ENCODE measurements around the gene TESPA1.
"Not testable (repeated sequence)": the region's sequence is repeated elsewhere in the genome, so short reads cannot be mapped to it uniquely, and the experiment has no call there.

TESPA1 gene

DNA sequence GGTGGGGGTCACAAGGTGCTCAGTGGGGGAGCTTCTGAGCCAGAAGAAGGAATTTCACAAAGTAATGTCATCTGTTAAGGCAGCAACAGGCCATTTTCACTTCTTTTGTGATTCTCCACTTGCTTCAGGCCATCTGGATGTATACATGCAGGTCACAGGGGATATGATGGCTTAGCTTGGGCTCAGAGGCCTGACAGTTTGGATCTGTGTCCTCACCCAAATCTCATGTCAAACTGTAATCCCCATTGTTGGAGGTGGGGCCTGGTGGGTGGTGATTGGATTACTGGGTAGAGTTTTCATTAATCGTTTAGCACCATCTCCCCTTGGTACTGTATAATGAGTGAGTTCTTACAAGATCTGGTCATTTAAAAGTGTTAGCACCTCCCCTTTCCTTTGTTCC lies 36.4 kb downstream of the TESPA1 start:
- DNase-seq (ENCODE audit: low read depth in 2 of 2): no peak

DNA sequence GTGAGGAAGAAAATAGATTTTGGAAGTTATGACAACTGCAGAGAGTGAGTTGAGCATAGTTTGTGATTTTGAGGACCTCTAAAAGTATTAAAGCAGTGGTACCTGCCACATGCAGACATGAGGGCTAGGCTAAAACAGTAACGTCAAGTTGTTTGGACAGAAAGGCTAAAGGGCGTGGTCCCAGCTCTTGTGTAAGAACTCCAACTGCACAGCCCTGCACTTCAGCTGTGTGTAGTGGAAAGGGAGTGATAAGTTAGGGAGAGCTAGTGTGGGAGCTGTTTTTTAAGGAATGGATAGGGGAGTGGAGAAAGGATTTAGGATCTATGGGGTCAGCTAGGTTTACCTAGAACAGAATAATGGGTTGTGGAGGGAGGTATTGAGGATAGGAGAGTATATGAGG lies 39.5 kb downstream of the TESPA1 start:
- DNase-seq (ENCODE audit: low read depth in 2 of 2): no peak

- not testable (repeated sequence) for DNase-seq (ENCODE audit: low read depth in 2 of 2)
These were observed 41.3 kb downstream of the TESPA1 start for GRCh38 chr12:54943292-54943691.

- no peak for DNase-seq (ENCODE audit: low read depth in 2 of 2)
These were observed 42.9 kb downstream of the TESPA1 start for GRCh38 chr12:54941659-54942058.

DNA sequence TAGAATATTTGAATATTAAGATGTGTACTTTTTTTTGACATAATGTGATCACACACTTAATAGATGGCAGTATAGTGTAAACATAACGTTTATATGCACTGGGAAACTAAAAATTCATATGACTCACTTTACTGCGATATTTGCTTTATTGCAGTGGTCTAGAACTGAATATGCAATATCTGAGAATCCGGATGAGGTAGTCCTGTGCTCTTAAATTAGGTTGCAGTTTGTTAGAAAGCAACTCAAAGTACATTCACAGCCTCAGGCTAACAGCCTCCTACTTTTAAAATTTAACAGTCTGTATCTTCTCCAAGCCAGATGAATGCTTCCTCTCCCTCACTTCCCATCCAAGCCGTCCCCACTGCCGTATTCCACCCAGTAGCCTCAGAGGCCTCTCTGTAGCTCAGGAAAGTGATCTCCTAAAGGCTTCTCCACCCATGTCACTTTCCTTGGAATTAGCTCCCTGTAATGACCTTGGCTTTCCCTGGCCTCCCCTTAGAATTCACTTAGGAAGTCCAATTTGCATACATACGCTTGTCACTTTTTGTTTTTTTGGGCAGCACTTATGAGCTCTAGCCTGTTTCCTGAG lies 43.7 kb downstream of the TESPA1 start:
- no peak for DNase-seq (ENCODE audit: low read depth in 2 of 2)

DNA sequence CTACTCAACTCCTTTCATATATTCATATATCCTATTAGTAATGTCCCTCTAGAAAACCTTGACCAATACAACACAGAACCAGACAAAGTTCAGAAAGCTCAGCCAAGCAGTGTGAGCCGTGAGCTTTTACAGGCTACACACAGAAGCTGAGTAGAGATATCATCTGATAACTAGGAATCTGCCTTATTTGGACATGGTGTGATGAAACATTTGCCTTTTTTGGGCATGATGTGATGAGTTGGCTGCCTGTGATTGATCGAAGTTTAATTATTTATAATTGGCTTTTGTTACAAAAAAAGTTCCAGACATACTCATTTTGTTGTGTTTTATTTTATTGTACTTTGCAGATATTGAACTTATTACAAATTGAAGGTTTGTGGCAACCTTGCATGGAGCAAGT lies 46.6 kb downstream of the TESPA1 start:
- DNase-seq (ENCODE audit: low read depth in 2 of 2): no peak

- no peak for DNase-seq (ENCODE audit: low read depth in 2 of 2)
These were observed 47.2 kb downstream of the TESPA1 start for GRCh38 chr12:54937376-54937775.

DNA sequence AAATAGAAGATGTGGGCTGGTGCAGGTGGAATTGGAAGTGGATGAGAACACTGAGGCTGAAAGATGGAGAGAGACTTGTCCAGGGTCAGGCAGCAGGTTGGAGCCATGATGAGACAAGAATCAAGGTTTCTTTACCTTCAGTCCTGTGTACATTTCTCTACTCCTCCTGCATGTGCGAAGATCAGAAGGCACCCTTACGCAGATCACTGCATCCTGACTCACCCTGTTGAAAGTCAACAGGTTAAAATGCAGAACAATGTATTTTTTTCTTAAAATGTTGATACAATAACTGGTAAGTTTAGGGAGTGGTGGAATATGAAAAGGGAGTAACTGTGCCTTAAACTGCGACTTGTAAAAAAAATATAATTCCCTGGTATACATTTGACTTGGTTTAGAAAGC lies 47.8 kb downstream of the TESPA1 start:
- DNase-seq (ENCODE audit: low read depth in 2 of 2): no peak

DNA sequence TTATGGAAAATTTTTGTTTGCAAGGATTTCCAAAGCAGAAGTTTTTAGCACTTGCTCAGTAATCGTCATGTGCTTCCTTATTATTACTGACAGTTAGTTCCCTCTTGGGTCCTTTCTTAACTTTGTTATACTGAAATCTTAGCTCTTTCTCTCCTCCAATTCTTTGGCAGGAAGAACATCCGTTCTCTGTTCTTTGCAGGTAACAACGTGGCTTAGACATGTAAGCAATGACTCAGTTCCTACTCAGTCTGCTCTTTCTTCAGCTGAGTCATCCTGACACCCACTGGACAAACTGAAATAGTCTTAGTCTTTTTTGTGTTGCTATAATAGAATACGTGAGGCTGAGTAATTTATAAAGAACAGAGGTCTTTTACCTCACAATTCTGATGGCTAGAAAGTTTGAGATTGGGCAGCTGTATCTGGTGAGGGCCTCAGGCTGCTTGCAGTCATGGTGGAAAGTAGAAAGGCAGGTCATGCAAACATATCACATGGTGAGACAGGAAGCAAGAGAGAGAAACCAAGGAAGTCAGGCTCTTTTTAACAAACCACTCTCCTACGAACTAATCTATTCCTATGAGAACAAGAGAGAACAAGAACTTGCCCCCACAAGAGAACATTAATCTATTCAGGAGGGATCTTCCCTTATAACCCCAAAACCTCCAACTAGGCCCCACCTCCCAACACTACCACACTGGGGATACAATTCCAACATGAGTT lies 49.2 kb downstream of the TESPA1 start:
- peak; percentile 17 to 37 for DNase-seq (ENCODE audit: low read depth in 2 of 2)

- DNase-seq (ENCODE audit: low read depth in 2 of 2): no peak
These were observed 50.1 kb downstream of the TESPA1 start for GRCh38 chr12:54934419-54934818.

DNA sequence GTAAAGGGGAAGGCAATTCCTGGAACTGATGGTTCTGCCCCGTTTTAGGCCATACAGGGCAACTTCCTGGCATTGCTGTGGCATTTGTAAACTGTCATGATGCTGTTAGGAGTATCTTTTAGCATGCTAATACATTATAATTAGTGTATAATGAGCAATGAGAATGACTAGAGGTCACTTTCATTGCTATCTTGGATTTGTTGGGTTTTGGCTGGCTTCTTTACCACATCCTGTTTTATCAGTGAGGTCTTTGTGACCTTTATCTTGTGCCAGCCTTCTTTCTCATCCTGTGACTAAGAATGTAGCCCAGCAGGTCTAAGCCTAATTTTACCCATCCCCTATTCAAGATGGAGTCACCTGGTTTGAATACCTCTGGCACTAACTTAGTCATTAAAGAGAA lies 51.2 kb downstream of the TESPA1 start:
- DNase-seq (ENCODE audit: low read depth in 2 of 2): no peak

- DNase-seq (ENCODE audit: low read depth in 2 of 2): no peak
These were observed 51.9 kb downstream of the TESPA1 start for GRCh38 chr12:54932691-54933090.

DNA sequence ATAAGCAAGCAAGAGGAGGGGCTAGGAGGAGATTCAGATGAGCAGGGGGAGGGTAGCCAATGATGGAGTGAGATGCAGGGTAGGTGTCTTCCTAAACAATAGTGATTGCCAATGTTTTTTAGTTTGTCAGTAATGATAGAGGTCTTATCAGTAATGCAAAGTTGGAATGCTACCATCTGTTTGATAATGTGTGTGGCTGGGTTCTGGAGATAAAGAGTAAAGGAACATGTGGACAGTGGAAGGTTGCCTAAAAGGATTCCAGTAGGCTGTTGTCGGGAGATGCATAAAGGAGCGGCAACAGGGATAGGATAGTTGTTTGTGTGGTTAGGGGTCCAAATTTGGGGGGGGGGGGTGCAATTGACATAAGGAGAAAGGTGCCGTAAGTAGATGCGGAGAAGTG lies 52.5 kb downstream of the TESPA1 start:
- no peak for DNase-seq (ENCODE audit: low read depth in 2 of 2)

- DNase-seq (ENCODE audit: low read depth in 2 of 2): no peak
These were observed 54.6 kb downstream of the TESPA1 start for GRCh38 chr12:54929998-54930397.

DNA sequence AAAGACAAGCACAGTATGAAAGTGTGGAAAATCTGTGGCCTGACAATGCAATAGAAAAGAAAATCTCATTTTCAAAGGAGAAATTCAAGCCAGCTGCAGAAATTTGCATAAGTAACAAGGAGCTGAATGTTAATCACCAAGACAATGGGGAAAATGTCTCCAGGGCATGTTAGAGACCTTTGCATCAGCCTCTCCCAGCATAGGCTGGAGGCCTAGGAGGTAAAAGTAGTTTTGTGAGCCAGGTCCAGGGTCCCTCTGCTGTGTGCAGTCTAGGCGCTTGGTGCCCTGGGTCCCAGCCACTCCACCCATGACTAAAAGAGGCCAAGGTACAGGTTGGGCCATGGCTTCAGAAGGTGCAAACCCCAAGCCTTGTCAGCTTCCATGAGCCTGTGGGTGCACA lies 58.3 kb downstream of the TESPA1 start:
- DNase-seq (ENCODE audit: low read depth in 2 of 2): no peak

GRCh38 chr12:54924972-54925707 lies 59.4 kb downstream of the TESPA1 start:
- DNase-seq (ENCODE audit: low read depth in 2 of 2): no peak

- no peak for DNase-seq (ENCODE audit: low read depth in 2 of 2)
These were observed 67.5 kb downstream of the TESPA1 start for GRCh38 chr12:54917001-54917488.

Measured in activated CD4-positive, alpha-beta T cell treated with anti-CD3 and anti-CD28 coated beads for 24 hours (primary cell).